ENCODE results near the gene KIRREL1. TPM values are rescaled to one million over a fixed set of nuclear protein-coding genes. Genes with fewer than 3 reads are reported as not detected.

Gene KIRREL1
- total RNA-seq (not detected), polyA plus RNA-seq (not detected), total RNA-seq (0 to 1.1 (median 0.18) reads per million in 6 experiments)

DNA sequence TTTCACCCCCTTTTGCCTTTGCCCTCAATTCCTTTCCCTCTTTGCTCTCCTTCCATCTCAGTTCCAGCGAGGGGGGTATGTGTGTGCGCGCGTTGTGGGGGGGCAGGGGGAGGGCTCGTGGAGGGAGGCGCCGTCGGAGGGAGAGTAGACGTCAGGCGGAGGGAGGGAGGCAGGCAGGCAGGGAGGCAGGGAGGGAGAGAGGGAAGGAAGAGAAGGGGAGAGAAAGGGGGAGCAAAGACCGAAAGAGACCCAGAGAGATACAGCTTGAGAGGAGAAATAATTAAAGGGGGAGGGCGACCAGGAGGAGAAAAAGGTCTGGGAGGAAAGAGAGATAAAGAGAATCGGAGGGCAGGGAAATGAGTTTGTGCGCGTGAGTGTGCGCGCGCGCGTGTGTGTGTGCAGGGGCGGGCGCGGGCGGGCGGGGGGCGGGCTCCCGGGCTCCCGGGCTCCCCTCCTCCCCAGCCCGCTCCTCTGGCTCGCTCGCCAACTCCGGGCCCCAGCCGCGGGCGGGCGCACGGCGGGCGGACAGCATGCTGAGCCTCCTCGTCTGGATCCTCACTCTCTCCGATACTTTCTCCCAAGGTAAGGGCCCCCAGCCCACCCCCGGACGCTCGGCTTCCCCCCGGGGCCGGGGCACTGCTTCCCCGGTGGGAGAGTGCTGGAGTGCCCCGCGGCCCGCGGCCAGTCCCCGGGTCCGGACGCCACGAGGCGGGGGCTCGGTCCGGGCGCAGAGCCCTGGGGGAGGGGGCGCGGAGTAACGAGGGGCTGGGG is at the start of gene KIRREL1:
KIRREL1 (plus strand) TSS at position 499 of the 771 bp plus-strand sequence; CDS start at position 531, 32 bp downstream.
- Mint-ChIP-seq H3K4me3 (peak within 1 kb of the TSS; percentile 57 to 85 (median 74)), H3K9me3 (no peaks in the 10 kb centered on the region), H3K27ac (no peak within 1 kb of the TSS), H3K27me3 (peaks cover 27 to 47% (median 46%) of the 10 kb centered on the region in 5 donors), H3K4me1 (peaks cover 6 to 21% (median 15%) of the 10 kb centered on the region in 4 donors), H3K36me3 (no peaks in the 10 kb centered on the region)
- no peak for ATAC-seq
- DNase-seq: no peak
- POLR2A ChIA-PET: interaction anchor here (0.6 kb wide), 1 partner anchor 15 kb away, joined by 3 read pairs; no protein-coding TSS in a partner anchor

DNA sequence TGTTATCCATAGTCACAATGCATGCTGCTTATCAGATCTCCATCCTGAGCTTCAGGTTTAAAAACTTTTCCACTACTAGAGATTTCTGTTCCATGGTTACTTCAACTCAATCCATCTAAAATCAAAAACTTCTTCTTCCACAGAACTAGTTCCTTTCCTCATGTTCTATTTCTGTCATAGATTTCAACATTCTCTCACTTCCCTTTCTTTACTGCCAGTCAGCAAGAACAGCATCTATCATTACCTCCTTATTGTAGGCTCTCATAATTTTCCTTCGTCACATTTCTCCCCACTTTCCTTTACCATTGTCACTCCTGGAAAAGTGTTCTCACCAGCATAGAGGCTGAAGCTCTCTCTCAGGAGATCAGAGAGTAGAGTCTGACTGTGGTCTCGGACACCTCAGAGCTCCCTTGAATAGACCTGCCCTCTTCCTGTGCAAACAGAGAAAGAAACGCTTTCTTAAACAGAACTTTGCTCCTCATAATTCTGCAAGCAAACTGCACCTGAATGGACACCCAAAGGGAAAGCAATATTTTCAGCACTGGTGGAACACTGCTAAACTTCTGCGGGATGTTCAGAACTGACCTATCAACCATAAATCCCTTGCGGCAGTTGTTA is 48.7 kb upstream of the KIRREL1 start:
- POLR2A ChIA-PET: no interaction called here
- Mint-ChIP-seq H3K36me3 (no peaks in the 10 kb centered on the region), H3K4me3 (no peak overlapping the region)

DNA sequence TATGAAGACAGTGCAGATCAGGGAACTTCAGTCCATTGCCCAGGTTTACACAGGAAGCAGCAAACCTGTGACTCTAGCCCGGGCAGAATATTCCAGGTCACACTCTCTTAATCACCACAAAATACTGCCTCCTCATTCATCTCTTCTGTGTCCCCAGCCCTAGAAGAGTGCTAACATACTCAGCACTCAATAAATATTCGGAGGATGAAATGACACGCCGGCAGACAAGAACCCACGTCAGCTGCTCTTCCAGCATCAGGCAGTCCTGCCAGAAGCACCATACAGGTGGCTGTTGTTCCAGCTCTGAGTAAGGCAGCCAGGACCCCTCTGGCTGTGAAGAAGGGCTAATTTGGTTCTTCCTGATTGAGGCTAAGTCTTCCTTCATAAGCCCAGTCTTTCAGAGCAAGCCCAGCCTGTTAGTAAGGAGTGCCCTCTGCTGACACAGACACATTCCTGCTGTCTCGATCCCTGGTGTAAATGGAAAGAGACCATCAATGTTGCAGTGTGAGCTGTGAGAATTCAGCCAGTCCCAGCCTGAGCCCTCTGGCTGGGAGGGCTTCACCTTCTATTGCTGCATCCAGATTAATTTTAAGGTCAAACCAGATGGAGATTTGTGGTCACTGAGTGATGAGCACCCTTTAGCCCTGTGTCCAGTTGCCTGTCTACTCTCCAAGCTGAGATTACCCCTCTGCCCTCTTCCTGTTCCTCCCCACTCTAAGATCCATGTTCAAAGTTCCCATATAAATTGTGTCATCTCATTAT is 45.0 kb upstream of the KIRREL1 start:
- H3K4me1 Mint-ChIP-seq: peaks cover 0 to 21% (median 4%) of the 10 kb centered on the region in 4 donors
- H3K36me3 Mint-ChIP-seq: no peaks in the 10 kb centered on the region
- no peak overlapping the region for H3K4me3 Mint-ChIP-seq
- H3K27ac Mint-ChIP-seq: no peak overlapping the region
- no peak for DNase-seq
- H3K9me3 Mint-ChIP-seq: no peaks in the 10 kb centered on the region
- no peak for ATAC-seq
- POLR2A ChIA-PET: no interaction called here
- H3K27me3 Mint-ChIP-seq: peaks cover 10 to 25% (median 11%) of the 10 kb centered on the region in 5 donors

More for the DNA sequence above, 48.7 kb upstream of the KIRREL1 start:
- H3K9me3 Mint-ChIP-seq: no peaks in the 10 kb centered on the region
- peak overlapping the region in 1 of 10 donors; percentile 18 for H3K27ac Mint-ChIP-seq
- ATAC-seq (no peak), DNase-seq (no peak)
- peaks cover 0 to 21% (median 4%) of the 10 kb centered on the region in 4 donors for H3K4me1 Mint-ChIP-seq
- H3K27me3 Mint-ChIP-seq: peaks cover 5 to 14% (median 11%) of the 10 kb centered on the region in 5 donors

DNA sequence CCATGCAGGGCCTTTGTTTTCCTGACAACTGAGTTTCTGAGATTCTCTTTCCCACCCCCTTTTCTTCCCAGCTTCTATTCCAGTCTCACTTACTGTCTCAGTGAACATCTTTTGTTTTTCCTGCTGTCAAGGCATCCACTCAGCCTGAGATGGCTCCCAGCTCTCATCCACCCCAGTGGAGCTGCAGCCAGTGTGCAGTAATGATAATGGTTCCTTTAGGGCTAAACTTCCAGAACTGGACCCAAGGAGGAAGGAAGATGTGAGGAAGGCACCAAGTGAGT is 44.4 kb upstream of the KIRREL1 start:
- POLR2A ChIA-PET: no interaction called here
- Mint-ChIP-seq H3K27me3 (peaks cover 10 to 25% (median 11%) of the 10 kb centered on the region in 5 donors), H3K9me3 (no peaks in the 10 kb centered on the region), H3K4me1 (peaks cover 0 to 21% (median 4%) of the 10 kb centered on the region in 4 donors), H3K27ac (no peak overlapping the region), H3K36me3 (no peaks in the 10 kb centered on the region), H3K4me3 (no peak overlapping the region)
- DNase-seq: no peak
- no peak for ATAC-seq

DNA sequence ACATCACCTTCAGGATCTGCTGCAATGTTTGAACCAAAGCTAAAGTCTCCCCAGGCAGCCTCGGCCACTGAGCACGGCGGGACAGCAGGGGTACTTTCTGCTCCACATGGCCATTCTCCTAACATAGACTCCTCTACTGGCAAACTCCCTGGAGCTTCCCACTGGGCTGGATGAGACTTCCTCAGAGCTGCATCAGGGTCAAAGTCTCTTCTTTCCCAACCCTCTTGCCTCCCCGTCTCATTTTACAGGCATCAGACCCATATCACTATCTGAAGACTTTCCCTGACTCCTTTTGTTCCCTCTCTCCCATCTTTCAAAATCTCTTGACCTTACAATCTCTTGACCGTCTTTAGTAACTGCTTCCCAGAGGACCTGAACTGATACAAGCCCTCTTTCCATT is 42.2 kb upstream of the KIRREL1 start:
- ATAC-seq: no peak
- POLR2A ChIA-PET: no interaction called here
- no peak for DNase-seq
- H3K36me3 Mint-ChIP-seq: no peaks in the 10 kb centered on the region
- H3K4me1 Mint-ChIP-seq: peaks cover 0 to 16% (median 0%) of the 10 kb centered on the region in 4 donors
- H3K27me3 Mint-ChIP-seq: peaks cover 13 to 28% (median 21%) of the 10 kb centered on the region in 5 donors
- no peaks in the 10 kb centered on the region for H3K9me3 Mint-ChIP-seq
- no peak overlapping the region for H3K27ac Mint-ChIP-seq
- H3K4me3 Mint-ChIP-seq: no peak overlapping the region

DNA sequence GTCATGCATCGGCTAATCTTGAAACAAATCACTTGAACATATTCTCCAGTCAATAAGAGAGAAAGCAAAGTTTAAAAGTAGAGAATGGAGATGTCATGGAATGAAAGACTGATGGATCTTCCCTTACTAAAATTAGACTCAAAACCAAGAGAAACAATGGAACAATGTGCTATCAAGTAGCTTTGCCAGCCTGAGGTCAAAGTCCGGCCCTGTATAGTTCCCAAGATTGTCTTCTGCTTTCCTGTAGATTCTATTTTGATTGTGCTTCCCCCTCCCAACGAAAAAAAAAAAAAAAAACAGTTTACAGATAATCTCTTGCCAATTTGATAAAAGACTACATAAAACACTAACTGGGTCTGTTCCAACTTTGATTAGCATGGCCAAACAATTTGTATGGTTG is 40.8 kb upstream of the KIRREL1 start:
- POLR2A ChIA-PET: no interaction called here
- H3K27me3 Mint-ChIP-seq: peaks cover 14 to 38% (median 24%) of the 10 kb centered on the region in 5 donors
- DNase-seq (no peak), ATAC-seq (no peak)
- no peak overlapping the region for H3K27ac Mint-ChIP-seq
- H3K9me3 Mint-ChIP-seq: no peaks in the 10 kb centered on the region
- peaks cover 0 to 26% (median 0%) of the 10 kb centered on the region in 4 donors for H3K4me1 Mint-ChIP-seq
- no peak overlapping the region for H3K4me3 Mint-ChIP-seq
- no peaks in the 10 kb centered on the region for H3K36me3 Mint-ChIP-seq

DNA sequence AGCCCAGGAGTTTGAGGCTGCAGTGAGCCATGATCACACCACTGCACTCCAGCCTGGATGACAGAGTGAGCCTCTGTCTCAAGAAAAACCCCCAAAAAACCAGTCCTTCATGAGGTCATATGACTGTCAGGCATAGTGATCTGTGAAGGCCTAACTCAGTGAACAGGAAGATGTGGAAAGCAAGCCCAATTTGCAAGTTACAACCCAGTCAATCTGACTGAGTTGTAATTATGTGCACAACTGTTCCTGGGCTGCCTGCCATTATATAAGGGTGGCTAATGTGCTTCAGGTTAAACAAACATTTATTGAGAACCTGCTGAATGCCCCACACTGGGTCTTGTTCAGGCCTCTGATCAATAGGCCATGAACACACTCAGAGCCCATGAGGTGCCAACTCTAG is 38.2 kb upstream of the KIRREL1 start:
- Mint-ChIP-seq H3K27me3 (peaks cover 12 to 34% (median 26%) of the 10 kb centered on the region in 5 donors), H3K4me1 (peaks cover 0 to 18% (median 0%) of the 10 kb centered on the region in 4 donors), H3K4me3 (no peak overlapping the region), H3K36me3 (no peaks in the 10 kb centered on the region), H3K9me3 (no peaks in the 10 kb centered on the region), H3K27ac (no peak overlapping the region)
- POLR2A ChIA-PET: no interaction called here
- ATAC-seq (no peak), DNase-seq (no peak)

DNA sequence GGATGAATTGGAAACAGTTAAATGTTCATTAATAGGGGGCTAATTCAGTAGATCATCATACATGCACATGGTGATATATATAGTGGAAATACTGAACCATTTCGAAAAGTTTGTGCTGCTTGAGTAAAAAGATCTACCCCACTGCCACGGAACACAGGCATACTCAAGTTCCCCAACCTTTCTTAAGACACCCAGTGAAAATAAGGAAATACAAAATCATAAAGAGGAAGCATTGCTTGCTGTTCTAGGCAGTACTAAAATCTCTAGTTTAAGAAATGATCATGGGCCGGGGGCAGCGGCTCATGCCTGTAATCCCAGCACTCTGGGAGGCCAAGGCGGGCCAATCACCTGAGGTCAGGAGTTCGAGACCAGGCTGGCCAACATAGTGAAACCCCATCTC is 37.6 kb upstream of the KIRREL1 start:
- H3K4me3 Mint-ChIP-seq: no peak overlapping the region
- H3K9me3 Mint-ChIP-seq: no peaks in the 10 kb centered on the region
- H3K27me3 Mint-ChIP-seq: peaks cover 11 to 34% (median 21%) of the 10 kb centered on the region in 5 donors
- H3K27ac Mint-ChIP-seq: no peak overlapping the region
- POLR2A ChIA-PET: no interaction called here
- H3K4me1 Mint-ChIP-seq: peaks cover 0 to 18% (median 0%) of the 10 kb centered on the region in 4 donors
- DNase-seq: no peak
- H3K36me3 Mint-ChIP-seq: no peaks in the 10 kb centered on the region
- no peak for ATAC-seq

DNA sequence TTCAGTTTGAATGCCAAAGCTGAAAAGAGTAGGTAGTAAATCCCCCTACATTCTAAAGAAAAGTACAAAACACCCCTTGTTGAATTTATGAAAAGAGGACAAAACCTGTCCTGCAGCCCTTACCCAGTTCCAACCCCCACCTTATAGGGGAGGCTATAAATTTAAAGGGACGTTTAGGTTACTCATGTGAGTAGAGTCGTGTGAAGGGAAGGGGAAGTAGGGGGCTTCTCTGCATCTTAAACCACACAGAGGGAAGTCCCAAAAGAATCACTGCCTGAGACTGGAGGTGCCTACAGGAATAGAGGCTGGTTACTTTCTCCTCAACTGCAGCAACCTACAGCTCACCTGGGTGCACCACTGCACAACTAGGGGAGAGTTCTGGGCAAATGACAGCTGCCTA is 36.7 kb upstream of the KIRREL1 start:
- Mint-ChIP-seq H3K36me3 (no peaks in the 10 kb centered on the region), H3K4me3 (no peak overlapping the region), H3K4me1 (peaks cover 0 to 18% (median 0%) of the 10 kb centered on the region in 4 donors), H3K9me3 (no peaks in the 10 kb centered on the region), H3K27ac (no peak overlapping the region), H3K27me3 (peaks cover 4 to 27% (median 21%) of the 10 kb centered on the region in 5 donors)
- POLR2A ChIA-PET: no interaction called here
- DNase-seq (no peak), ATAC-seq (no peak)

DNA sequence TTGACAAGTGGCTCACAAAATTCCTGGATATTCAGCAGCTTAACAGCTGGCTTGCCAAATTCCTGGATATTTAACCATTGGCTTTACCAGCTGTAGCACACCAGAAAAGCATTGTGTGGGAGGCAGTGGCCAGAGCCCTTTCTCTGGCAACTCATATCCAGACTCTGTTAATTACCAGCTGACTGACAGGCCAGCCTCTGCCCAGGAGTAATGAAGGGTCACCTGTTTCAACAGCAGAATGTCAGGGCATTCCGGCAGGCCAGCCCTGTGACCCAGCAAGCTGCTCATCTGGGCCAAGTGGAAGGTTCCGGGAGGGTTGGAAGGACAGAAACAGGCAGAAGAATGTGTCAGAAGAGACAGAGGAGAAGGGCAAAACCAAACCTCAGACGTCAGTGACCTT is 35.2 kb upstream of the KIRREL1 start:
- H3K36me3 Mint-ChIP-seq: no peaks in the 10 kb centered on the region
- no peak overlapping the region for H3K27ac Mint-ChIP-seq
- DNase-seq (no peak), ATAC-seq (no peak)
- H3K4me3 Mint-ChIP-seq: no peak overlapping the region
- peaks cover 10 to 40% (median 23%) of the 10 kb centered on the region in 5 donors for H3K27me3 Mint-ChIP-seq
- H3K9me3 Mint-ChIP-seq: no peaks in the 10 kb centered on the region
- H3K4me1 Mint-ChIP-seq: peaks cover 0 to 18% (median 0%) of the 10 kb centered on the region in 4 donors
- POLR2A ChIA-PET: no interaction called here

DNA sequence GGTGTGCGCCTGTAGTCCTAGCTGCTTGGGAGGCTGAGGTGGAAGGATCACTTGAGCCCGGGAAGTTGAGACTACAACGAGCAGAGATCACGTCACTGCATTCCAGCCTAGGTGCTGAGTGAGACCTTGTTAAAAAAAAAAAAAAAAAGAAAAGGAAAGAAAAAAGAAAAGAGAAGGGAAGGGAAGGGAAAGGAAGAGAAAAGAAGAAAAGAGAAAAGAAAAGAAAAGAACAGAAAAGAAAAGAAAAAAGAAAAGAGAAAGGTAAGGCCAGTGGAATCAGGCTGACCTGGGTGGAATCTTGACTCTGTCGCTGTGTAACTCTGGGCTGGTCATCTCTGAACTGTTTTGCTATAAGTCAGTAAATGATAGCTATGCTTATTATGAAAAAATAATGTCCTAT is 33.7 kb upstream of the KIRREL1 start:
- no peak for DNase-seq

DNA sequence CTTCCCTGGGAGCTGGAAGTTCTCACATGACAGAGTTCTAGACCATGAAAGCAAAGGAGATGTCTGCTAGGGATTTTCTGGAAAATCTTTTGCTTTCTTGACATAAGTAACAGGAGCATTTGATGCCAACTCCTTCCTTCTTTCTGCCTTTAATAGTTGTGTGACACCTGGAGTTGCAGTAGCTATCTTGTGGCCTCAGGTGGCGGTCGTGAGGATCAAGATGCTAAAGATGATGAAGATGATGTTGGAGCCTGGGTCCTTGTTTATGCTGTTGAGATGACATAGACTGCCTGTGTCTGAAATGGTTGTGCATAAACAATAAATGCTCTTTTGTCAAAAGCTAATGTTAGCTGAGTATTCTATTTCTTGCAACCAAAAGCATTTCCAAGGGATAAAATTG is 32.7 kb upstream of the KIRREL1 start:
- Mint-ChIP-seq H3K27ac (no peak overlapping the region), H3K9me3 (no peaks in the 10 kb centered on the region), H3K4me3 (no peak overlapping the region), H3K27me3 (peaks cover 10 to 34% (median 21%) of the 10 kb centered on the region in 5 donors), H3K36me3 (no peaks in the 10 kb centered on the region), H3K4me1 (peaks cover 0 to 14% (median 0%) of the 10 kb centered on the region in 4 donors)
- no peak for ATAC-seq
- POLR2A ChIA-PET: no interaction called here
- no peak for DNase-seq

More for the DNA sequence above, 33.7 kb upstream of the KIRREL1 start:
- H3K36me3 Mint-ChIP-seq: no peaks in the 10 kb centered on the region
- POLR2A ChIA-PET: no interaction called here
- H3K4me1 Mint-ChIP-seq: peaks cover 0 to 18% (median 0%) of the 10 kb centered on the region in 4 donors
- H3K27ac Mint-ChIP-seq: no peak overlapping the region
- no peaks in the 10 kb centered on the region for H3K9me3 Mint-ChIP-seq
- peaks cover 10 to 40% (median 23%) of the 10 kb centered on the region in 5 donors for H3K27me3 Mint-ChIP-seq
- H3K4me3 Mint-ChIP-seq: no peak overlapping the region
- ATAC-seq: no peak

All from naive thymus-derived CD8-positive, alpha-beta T cell (primary cell).